ENCODE results near the gene ROBO1.

Gene ROBO1

DNA sequence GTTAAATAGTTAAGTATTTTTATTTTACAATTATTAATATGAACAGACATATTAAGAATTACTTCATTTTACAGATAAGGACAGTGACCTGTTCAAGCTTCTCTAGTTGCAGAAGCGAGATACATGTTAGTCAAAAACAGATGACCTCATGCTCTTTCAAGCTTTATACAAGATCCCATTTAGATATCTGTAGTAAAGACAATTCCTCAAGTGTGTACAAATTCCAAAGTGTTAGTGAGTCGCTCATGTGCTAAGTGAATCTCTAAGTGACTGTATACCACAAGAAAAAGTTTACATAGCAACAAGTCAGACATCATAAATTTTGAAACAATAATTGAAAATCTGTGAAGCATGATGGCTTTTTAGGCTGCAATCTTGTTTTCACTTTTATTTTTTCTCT, 293.8 kb downstream of the ROBO1 start:
- in situ Hi-C loops (cut with HindIII; ENCODE audit: low sequenced_read_pairs): no loop called here
- TF ChIP-seq, protein P1, sequence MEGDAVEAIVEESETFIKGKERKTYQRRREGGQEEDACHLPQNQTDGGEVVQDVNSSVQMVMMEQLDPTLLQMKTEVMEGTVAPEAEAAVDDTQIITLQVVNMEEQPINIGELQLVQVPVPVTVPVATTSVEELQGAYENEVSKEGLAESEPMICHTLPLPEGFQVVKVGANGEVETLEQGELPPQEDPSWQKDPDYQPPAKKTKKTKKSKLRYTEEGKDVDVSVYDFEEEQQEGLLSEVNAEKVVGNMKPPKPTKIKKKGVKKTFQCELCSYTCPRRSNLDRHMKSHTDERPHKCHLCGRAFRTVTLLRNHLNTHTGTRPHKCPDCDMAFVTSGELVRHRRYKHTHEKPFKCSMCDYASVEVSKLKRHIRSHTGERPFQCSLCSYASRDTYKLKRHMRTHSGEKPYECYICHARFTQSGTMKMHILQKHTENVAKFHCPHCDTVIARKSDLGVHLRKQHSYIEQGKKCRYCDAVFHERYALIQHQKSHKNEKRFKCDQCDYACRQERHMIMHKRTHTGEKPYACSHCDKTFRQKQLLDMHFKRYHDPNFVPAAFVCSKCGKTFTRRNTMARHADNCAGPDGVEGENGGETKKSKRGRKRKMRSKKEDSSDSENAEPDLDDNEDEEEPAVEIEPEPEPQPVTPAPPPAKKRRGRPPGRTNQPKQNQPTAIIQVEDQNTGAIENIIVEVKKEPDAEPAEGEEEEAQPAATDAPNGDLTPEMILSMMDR (IDR thresholded peaks at IDR 0.05; ENCODE audit: low read depth, low read length, missing control alignments): no peak

GRCh38 chr3:79467721-79468120, 300.1 kb downstream of the ROBO1 start:
- DNase-seq (ENCODE audit: low read depth): no peak
- in situ Hi-C loops (cut with HindIII; ENCODE audit: low sequenced_read_pairs): no loop called here
- TF ChIP-seq, protein P1 (IDR thresholded peaks at IDR 0.05; ENCODE audit: low read depth, low read length, missing control alignments): no peak
- H3K4me3 ChIP-seq (ENCODE audit: low read depth, low read length): no peak overlapping the region

More for the DNA sequence above, 293.8 kb downstream of the ROBO1 start:
- DNase-seq (ENCODE audit: low read depth): no peak
- H3K4me3 ChIP-seq (ENCODE audit: low read depth, low read length): no peak overlapping the region

- TF ChIP-seq, protein P1 (IDR thresholded peaks at IDR 0.05; ENCODE audit: low read depth, low read length, missing control alignments): no peak
- no peak for DNase-seq (ENCODE audit: low read depth)
- no peak overlapping the region for H3K4me3 ChIP-seq (ENCODE audit: low read depth, low read length)
- in situ Hi-C loops (cut with HindIII; ENCODE audit: low sequenced_read_pairs): no loop called here
These were observed 306.5 kb downstream of the ROBO1 start for GRCh38 chr3:79461129-79461792.

- TF ChIP-seq, protein P1 (IDR thresholded peaks at IDR 0.05; ENCODE audit: low read depth, low read length, missing control alignments): no peak
- H3K4me3 ChIP-seq (ENCODE audit: low read depth, low read length): no peak overlapping the region
- no peak for DNase-seq (ENCODE audit: low read depth)
- in situ Hi-C loops (cut with HindIII; ENCODE audit: low sequenced_read_pairs): no loop called here
These were observed 314.2 kb downstream of the ROBO1 start for GRCh38 chr3:79453600-79453999.

DNA sequence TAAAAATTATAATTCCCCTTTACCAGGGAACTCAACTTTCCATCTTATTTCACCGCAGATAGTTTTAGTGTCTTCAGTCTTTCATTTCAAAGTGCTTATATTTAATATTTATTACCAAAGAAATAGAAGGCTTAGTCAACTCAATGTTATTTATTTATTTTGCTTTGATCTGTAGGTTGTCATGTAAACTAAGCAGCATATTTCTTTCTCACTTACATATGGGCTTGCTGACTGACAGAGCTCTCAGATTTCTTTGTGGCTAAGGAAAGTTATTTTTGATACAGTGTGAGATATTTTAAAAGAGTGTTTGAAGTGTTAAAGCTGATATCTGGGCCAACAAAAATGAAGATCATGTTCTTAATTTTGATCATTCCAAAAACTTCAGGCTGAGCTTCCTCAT, 331.4 kb downstream of the ROBO1 start:
- in situ Hi-C loops (cut with HindIII; ENCODE audit: low sequenced_read_pairs): no loop called here
- TF ChIP-seq, protein P1 (IDR thresholded peaks at IDR 0.05; ENCODE audit: low read depth, low read length, missing control alignments): no peak
- no peak overlapping the region for H3K4me3 ChIP-seq (ENCODE audit: low read depth, low read length)
- no peak for DNase-seq (ENCODE audit: low read depth)

- DNase-seq (ENCODE audit: low read depth): no peak
- TF ChIP-seq, protein P1 (IDR thresholded peaks at IDR 0.05; ENCODE audit: low read depth, low read length, missing control alignments): no peak
- no peak overlapping the region for H3K4me3 ChIP-seq (ENCODE audit: low read depth, low read length)
- in situ Hi-C loops (cut with HindIII; ENCODE audit: low sequenced_read_pairs): no loop called here
These were observed 340.7 kb downstream of the ROBO1 start for GRCh38 chr3:79427081-79427480.
